ENCODE results near the gene CACNA1H. TPM values are rescaled to one million over a fixed set of nuclear protein-coding genes. Genes with fewer than 3 reads are reported as not detected.

The CACNA1H gene
- polyA plus RNA-seq, 1 experiment, result 0.37 TPM

GRCh38 chr16:1220098-1220728, 67.3 kb downstream of the CACNA1H start:
- no peaks in the 10 kb centered on the region for H3K36me3 ChIP-seq (ENCODE audit: control insufficient read depth, insufficient read depth, low read length)
- POLR2A ChIA-PET, result no interaction called here
- CTCF ChIA-PET, result no interaction called here
- TF ChIP-seq, protein P1, sequence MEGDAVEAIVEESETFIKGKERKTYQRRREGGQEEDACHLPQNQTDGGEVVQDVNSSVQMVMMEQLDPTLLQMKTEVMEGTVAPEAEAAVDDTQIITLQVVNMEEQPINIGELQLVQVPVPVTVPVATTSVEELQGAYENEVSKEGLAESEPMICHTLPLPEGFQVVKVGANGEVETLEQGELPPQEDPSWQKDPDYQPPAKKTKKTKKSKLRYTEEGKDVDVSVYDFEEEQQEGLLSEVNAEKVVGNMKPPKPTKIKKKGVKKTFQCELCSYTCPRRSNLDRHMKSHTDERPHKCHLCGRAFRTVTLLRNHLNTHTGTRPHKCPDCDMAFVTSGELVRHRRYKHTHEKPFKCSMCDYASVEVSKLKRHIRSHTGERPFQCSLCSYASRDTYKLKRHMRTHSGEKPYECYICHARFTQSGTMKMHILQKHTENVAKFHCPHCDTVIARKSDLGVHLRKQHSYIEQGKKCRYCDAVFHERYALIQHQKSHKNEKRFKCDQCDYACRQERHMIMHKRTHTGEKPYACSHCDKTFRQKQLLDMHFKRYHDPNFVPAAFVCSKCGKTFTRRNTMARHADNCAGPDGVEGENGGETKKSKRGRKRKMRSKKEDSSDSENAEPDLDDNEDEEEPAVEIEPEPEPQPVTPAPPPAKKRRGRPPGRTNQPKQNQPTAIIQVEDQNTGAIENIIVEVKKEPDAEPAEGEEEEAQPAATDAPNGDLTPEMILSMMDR (IDR thresholded peaks at IDR 0.05; ENCODE audit: insufficient read depth, low read depth, low read length), result no peak
- H3K4me3 ChIP-seq (ENCODE audit: low read depth, low read length), result no peak overlapping the region
- DNase-seq (ENCODE audit: low read depth), result no peak
- 0 out of 2 replicates have a peak, but pooled peaks cover 2% of the 10 kb centered on the region for H3K27me3 ChIP-seq (ENCODE audit: control insufficient read depth, insufficient read depth, low read length)

GRCh38 chr16:1220841-1221627, 68.1 kb downstream of the CACNA1H start:
- ChIA-PET POLR2A (no interaction called here), CTCF (no interaction called here)
- TF ChIP-seq, protein P1 (IDR thresholded peaks at IDR 0.05; ENCODE audit: insufficient read depth, low read depth, low read length), result no peak
- 0 out of 2 replicates have a peak, but pooled peaks cover 2% of the 10 kb centered on the region for H3K27me3 ChIP-seq (ENCODE audit: control insufficient read depth, insufficient read depth, low read length)
- H3K4me3 ChIP-seq (ENCODE audit: low read depth, low read length), result no peak overlapping the region
- DNase-seq (ENCODE audit: low read depth), result no peak
- no peaks in the 10 kb centered on the region for H3K36me3 ChIP-seq (ENCODE audit: control insufficient read depth, insufficient read depth, low read length)

DNA sequence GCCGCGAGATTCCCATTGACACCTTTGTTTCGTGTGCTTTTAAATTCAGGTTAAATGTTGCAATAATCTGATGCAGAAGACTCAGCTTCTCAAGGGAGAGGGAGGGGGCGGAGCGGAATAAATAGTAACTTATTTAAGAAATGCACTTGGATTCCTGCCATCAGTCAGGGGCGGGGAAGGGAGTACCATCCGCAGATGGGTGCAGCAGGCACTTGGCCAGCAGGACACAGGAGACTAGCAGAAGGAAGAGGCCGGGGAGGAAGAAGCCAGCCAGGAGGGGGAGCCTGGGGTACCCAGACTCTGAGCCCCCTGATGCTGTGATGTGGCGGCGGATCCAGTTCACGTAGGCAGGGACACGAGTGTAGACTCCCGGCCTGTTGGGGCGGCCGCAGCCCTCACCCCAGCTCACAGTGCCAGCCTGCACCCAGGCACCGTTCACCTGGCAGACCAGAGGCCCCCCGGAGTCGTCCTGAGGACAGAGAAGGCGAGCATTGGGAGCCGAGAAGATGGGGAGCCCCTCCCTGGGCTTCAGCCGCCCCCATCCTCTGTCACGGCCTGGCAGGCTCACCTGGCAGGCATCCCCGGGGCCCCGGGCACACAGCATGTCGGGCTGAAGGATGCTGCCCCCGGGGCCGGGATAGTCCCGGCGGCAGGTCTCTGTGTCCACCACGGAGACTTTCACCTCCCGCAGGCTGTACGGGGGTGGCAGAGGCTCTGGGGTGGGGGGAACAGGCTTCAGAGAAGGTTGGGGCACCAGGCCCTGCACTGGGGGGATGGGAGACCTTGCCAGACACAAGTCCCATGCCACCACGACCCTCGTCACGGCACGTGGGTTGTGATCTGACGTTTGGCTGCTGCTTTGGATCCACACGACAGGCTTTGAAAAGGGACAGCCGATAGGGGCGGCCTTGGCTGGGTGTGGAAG, 69.0 kb downstream of the CACNA1H start:
- ChIA-PET POLR2A (no interaction called here), CTCF (no interaction called here)
- DNase-seq (ENCODE audit: low read depth), result no peak
- no peaks in the 10 kb centered on the region for H3K36me3 ChIP-seq (ENCODE audit: control insufficient read depth, insufficient read depth, low read length)
- TF ChIP-seq, protein P1 (IDR thresholded peaks at IDR 0.05; ENCODE audit: insufficient read depth, low read depth, low read length), result no peak
- 0 out of 2 replicates have a peak, but pooled peaks cover 2% of the 10 kb centered on the region for H3K27me3 ChIP-seq (ENCODE audit: control insufficient read depth, insufficient read depth, low read length)
- H3K4me3 ChIP-seq (ENCODE audit: low read depth, low read length), result no peak overlapping the region

DNA sequence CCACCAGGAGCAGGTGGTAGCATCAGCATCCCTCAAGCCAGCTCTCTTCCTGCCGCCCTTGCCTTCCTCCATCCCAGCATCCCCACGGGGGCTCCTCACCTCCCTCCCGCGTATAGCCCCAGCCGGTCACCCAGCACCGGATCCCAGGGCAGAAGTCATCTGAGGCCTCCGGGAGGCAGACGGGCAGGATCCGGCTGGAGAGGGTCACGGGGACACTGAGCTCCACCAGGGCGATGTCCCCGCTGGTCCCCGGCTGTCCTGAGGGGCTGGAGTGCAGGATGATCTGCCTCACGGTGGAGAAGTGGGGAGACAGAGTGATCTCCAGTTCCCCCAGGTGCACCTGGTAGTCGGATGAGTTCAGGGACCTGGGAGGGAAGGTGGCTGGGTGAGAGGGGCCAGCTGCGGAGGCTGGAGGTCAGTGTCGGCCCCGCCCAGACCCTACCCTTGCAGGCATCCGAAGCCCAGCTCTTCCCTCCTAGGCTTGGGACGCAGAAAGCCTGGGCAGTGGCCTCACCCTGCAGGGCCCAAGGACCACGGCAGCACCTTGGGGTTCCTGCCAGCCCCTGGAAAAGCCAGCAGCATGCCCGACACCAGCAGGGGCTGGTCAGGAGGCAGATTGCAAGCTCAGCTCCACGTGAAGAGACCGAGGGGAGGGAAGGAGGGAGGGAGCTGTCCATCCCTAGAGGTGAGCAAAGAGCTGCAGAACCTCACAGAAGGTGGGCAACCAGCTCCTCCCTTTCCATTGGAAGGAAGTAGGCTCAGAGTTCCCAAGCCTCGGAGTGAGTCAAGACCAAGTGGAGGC, 69.8 kb downstream of the CACNA1H start:
- TF ChIP-seq, protein P1 (IDR thresholded peaks at IDR 0.05; ENCODE audit: insufficient read depth, low read depth, low read length), result no peak
- H3K36me3 ChIP-seq (ENCODE audit: control insufficient read depth, insufficient read depth, low read length), result no peaks in the 10 kb centered on the region
- no peak for DNase-seq (ENCODE audit: low read depth)
- POLR2A ChIA-PET, result no interaction called here
- H3K4me3 ChIP-seq (ENCODE audit: low read depth, low read length), result no peak overlapping the region
- 0 out of 2 replicates have a peak, but pooled peaks cover 2% of the 10 kb centered on the region for H3K27me3 ChIP-seq (ENCODE audit: control insufficient read depth, insufficient read depth, low read length)
- CTCF ChIA-PET, result no interaction called here
